HG02642 (cell line): ENCODE results near the gene CYB561D2.

ENCODE experiments used
- ATAC-seq: cut with Tn5 transposase; IDR thresholded peaks from one replicate; pipeline ENCODE4 v1.9.1; 2021; ENCODE audit warnings: mild to moderate bottlenecking; ENCODE audit not compliant: unreplicated experiment, poor library complexity

Gene CYB561D2

GRCh38 chr3:50340448-50341329 is 10.0 kb upstream of the CYB561D2 start, which contains the start of gene RASSF1:
Gene RASSF1, minus strand, starts transcription at chr3:50340836. Its CDS starts 31 bp downstream, at chr3:50340805.
- ATAC-seq = no peak

DNA sequence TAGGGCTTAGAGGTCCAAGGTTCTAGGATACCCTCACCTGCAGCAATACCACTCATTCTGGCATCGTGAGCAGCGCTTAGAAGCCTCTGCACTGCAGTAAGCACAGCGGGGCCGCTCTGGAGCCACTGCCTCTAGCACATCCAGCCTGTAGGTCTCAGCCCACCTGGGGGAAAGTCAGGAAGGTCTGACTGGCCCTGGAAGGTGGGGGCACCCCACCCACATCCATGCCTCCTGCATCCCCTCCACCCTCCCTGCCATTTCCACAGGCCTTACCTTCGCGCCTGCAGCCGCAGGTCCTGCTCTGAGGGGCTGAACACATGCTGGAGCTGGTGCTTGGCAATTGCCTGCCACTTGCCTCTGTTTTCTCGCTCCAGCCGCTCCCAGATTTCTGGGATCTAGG is 9.1 kb upstream of the CYB561D2 start:
- no peak for ATAC-seq

- ATAC-seq = no peak
Observed at GRCh38 chr3:50341996-50342650, 8.5 kb upstream of the CYB561D2 start.

- ATAC-seq = no peak
Observed at GRCh38 chr3:50342813-50343633, 7.6 kb upstream of the CYB561D2 start.

DNA sequence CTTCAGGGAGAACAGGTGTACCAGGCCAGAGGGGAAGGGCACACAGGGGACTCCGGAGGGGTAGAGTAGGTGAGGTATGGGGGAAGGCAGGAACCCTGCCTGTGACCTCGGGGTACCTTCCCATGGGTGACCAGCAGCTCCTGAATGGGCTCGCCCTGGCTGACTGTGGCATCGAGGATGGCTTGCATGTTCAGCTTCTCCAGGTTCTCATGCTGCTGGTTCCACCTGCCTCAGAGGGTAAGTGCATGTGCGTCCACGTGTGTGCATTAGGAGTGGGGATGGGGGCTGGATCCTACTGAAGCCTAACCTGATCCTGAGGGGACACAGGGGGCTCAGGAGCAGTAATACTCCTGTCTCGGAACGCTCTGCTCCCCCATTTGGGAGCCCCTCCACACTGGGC is 5.7 kb upstream of the CYB561D2 start:
- no peak for ATAC-seq

DNA sequence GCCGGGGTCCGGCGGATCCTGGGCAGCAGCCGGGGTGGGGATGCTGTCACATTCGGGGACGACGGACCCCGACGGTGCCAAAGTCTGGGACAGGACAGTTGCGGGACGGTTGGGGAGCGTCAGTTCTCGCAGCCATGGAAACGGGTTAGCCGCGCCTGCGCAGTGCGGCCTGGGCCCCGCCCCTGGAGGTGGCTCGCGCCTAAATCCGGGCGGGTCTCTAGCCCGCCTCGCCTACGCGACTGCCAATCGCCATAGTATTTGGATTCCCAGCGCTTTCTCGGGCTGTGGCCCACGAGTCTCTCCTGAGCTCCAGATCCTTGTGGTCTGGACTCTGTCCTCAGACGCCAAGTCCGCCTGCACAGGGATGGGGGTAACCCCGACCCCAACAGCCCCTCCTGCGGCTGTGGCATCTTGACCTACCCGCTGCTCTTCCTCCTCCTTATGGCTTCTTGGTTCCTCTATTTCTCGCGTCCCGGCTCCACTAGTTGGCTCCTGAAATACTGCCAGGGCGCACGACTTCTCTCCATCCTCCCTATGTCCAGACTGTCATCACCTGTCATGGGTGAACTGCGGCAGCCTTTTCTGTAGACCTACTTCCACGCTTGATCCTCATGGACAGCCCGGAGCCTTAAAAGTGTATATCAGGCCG is 5.0 kb upstream of the CYB561D2 start, which contains the start of gene ZMYND10:
ZMYND10 (minus strand) TSS at position 147 of the 649 bp plus-strand sequence. CDS start 153 bp downstream, outside the sequence.
- ATAC-seq = no peak

DNA sequence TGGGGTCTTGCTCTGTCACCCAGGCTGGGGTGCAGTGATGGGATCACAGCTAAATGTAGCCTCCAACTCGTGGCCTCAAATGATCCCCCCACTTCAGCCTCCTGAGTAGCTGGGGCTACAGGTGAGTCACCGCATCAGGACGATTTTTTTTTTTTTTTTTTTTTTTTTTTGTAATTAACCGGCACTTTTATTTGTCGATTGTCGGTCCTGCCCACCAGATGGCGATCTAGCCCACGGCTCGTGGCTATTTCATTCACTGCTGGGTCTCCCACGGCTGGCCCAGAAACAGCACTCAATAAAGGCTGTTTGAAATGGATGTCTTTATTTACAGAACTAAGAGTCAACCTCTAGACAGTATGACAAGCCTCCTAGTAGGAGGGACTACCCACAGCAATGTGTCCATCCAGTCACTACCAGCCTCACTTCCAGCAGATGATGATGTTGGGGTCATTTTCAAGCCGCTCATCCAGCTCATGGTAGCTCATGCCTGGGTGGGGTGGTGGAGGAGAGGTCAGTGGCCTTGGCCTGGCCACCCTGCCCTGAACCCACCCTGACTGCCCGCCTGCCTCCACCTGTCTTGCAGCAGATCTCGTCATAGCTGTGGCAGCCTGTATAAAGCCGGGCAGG is 3.4 kb upstream of the CYB561D2 start:
- no peak for ATAC-seq

GRCh38 chr3:50350213-50350526 is 492 bp upstream of the CYB561D2 start:
- ATAC-seq = no peak

GRCh38 chr3:50351323-50351697 is 648 bp downstream of the CYB561D2 start:
- no peak for ATAC-seq

- no peak for ATAC-seq
Observed at GRCh38 chr3:50352781-50353180, 2.1 kb downstream of the CYB561D2 start.

DNA sequence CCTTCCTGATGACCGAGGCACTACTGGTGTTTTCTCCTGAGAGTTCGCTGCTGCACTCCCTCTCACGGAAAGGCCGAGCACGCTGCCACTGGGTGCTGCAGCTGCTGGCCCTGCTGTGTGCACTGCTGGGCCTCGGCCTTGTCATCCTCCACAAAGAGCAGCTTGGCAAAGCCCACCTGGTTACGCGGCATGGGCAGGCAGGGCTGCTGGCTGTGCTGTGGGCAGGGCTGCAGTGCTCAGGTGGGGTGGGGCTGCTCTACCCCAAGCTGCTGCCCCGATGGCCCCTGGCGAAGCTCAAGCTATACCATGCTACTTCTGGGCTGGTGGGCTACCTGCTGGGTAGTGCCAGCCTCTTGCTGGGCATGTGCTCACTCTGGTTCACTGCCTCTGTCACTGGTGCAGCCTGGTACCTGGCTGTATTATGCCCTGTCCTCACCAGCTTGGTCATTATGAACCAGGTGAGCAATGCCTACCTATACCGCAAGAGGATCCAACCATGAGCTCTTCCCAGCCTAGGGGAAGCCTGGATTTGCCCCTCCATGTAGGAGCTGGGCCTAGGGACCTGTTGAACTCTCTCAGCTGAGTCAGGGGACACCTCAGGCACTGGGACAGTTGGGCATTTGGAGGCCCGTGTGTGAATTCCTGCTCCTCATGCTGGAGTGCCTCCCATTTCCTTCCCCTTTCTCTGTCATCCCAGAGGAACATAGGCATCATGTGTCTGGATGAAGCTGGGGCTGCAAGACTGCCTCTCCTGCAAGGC is 2.8 kb downstream of the CYB561D2 start:
- ATAC-seq = no peak

GRCh38 chr3:50354186-50354764 is 3.6 kb downstream of the CYB561D2 start:
- no peak for ATAC-seq

GRCh38 chr3:50354850-50355249 is 4.2 kb downstream of the CYB561D2 start:
- no peak for ATAC-seq

DNA sequence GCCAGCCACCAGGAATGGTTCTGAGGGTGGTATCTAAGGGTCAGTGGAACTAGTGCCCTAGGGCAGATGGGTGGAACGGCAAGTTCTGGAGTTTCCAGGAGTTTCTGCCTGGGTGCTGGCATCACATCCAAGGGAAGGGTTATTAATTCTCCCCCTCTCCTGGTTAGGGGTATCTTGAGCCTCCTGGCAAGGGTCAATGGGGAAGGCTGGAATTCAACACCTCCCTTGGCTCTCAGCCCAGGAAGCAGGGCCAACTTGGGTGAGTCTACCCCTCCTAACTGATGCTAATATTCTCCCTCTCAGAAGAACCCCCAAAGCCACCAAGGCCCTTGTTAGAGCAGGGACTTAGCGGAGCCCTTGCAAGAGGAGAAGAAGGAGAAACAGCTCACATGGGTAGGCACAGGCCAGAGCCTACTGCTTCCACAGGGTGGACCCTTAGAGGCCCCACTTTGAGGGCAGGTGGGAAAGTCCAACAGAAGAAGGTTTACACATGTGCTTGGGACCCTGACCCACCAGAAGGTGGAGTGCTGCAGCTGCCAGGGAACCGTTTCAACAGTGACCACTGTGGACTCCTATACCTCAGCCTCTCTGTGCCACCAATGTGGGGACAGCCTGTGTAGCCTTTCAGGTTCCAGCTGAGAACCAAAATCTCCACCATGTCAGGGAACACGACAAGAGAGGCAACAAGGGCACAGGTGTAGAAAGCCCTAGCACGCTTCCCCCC is 5.3 kb downstream of the CYB561D2 start:
- no peak for ATAC-seq

GRCh38 chr3:50356553-50356952 is 5.9 kb downstream of the CYB561D2 start:
- no peak for ATAC-seq

- no peak for ATAC-seq
Observed at GRCh38 chr3:50357481-50357880, 6.8 kb downstream of the CYB561D2 start.

DNA sequence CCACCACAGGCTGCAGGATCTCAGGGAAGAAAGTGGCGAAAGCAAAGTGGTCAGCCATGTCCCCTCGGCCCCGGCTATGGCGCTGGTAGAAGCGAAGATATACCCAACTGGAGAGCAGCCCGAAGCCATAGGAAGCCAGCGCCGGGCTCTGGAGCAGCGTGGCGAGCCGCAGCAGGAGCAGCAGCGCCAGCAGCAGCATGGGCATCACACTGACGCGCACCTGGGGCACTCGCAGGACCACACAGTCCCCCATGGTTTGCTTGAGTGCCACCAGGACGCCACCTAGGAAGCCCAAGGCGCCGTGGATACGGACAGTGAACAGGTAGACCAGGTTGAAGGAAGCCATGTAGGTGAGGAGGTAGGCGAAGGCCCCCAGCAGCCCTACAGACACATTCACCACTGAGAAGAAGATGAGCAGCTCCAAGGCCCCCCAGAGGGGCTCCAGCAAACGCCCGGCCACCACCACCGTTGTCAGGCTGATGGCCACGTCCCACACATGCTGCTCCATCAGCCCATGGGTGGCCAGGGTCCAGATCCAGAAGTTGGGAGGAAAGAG is 7.8 kb downstream of the CYB561D2 start:
- no peak for ATAC-seq
